Measurements from ENCODE around the gene GHITM. TPM values are rescaled to one million over a fixed set of nuclear protein-coding genes. Genes with fewer than 3 reads are reported as not detected.
"Not testable (repeated sequence)": the region's sequence is repeated elsewhere in the genome, so short reads cannot be mapped to it uniquely, and the experiment has no call there.

Gene GHITM
- total RNA-seq, 1 donor from 2014 or later: 415 TPM

GRCh38 chr10:84160663-84161362 is 21.5 kb downstream of the GHITM start:
- Histone ChIP-seq H3K27me3 (ENCODE audit: control insufficient read depth, insufficient read depth, low read length) (no peaks in the 10 kb centered on the region), H3K36me3 (ENCODE audit: control insufficient read depth, insufficient read depth, low read length) (no peaks in the 10 kb centered on the region), H3K4me3 (ENCODE audit: low read depth, low read length) (no peak overlapping the region)
- DNase-seq (ENCODE audit: low read depth) (no peak), FAIRE-seq (no peak)
- peak; percentile 16 for TF ChIP-seq CTCF (IDR thresholded peaks at IDR 0.05; ENCODE audit: insufficient read depth, low read length, severe bottlenecking)

GRCh38 chr10:84163996-84164395 is 24.7 kb downstream of the GHITM start:
- no peak for TF ChIP-seq CTCF (IDR thresholded peaks at IDR 0.05; ENCODE audit: insufficient read depth, low read length, severe bottlenecking)
- Histone ChIP-seq H3K27me3 (ENCODE audit: control insufficient read depth, insufficient read depth, low read length) (no peaks in the 10 kb centered on the region), H3K36me3 (ENCODE audit: control insufficient read depth, insufficient read depth, low read length) (peaks cover 2% of the 10 kb centered on the region), H3K4me3 (ENCODE audit: low read depth, low read length) (no peak overlapping the region)
- DNase-seq (ENCODE audit: low read depth) (no peak), FAIRE-seq (no peak)

- no peak for FAIRE-seq
- no peak for TF ChIP-seq CTCF (IDR thresholded peaks at IDR 0.05; ENCODE audit: insufficient read depth, low read length, severe bottlenecking)
- DNase-seq (ENCODE audit: low read depth): no peak
- H3K4me3 ChIP-seq (ENCODE audit: low read depth, low read length): no peak overlapping the region
- H3K27me3 ChIP-seq (ENCODE audit: control insufficient read depth, insufficient read depth, low read length): no peaks in the 10 kb centered on the region
- H3K36me3 ChIP-seq (ENCODE audit: control insufficient read depth, insufficient read depth, low read length): peaks cover 2% of the 10 kb centered on the region
Observed at GRCh38 chr10:84164442-84164841, 25.1 kb downstream of the GHITM start.

- Histone ChIP-seq H3K36me3 (ENCODE audit: control insufficient read depth, insufficient read depth, low read length) (peaks cover 2% of the 10 kb centered on the region), H3K27me3 (ENCODE audit: control insufficient read depth, insufficient read depth, low read length) (no peaks in the 10 kb centered on the region), H3K4me3 (ENCODE audit: low read depth, low read length) (no peak overlapping the region)
- FAIRE-seq (no peak), DNase-seq (ENCODE audit: low read depth) (no peak)
- TF ChIP-seq CTCF (IDR thresholded peaks at IDR 0.05; ENCODE audit: insufficient read depth, low read length, severe bottlenecking): no peak
Observed at GRCh38 chr10:84166620-84167288, 27.4 kb downstream of the GHITM start.

- not testable (repeated sequence) for FAIRE-seq; H3K4me3 ChIP-seq (ENCODE audit: low read depth, low read length); H3K27me3 ChIP-seq (ENCODE audit: control insufficient read depth, insufficient read depth, low read length); H3K36me3 ChIP-seq (ENCODE audit: control insufficient read depth, insufficient read depth, low read length); DNase-seq (ENCODE audit: low read depth)
Observed at GRCh38 chr10:84167289-84167653, 28.0 kb downstream of the GHITM start.

GRCh38 chr10:84168382-84168781 is 29.1 kb downstream of the GHITM start:
- not testable (repeated sequence) for H3K4me3 ChIP-seq (ENCODE audit: low read depth, low read length); H3K27me3 ChIP-seq (ENCODE audit: control insufficient read depth, insufficient read depth, low read length); H3K36me3 ChIP-seq (ENCODE audit: control insufficient read depth, insufficient read depth, low read length); FAIRE-seq; DNase-seq (ENCODE audit: low read depth)

- not testable (repeated sequence) for H3K27me3 ChIP-seq (ENCODE audit: control insufficient read depth, insufficient read depth, low read length); DNase-seq (ENCODE audit: low read depth); H3K36me3 ChIP-seq (ENCODE audit: control insufficient read depth, insufficient read depth, low read length); FAIRE-seq
- peak overlapping the region; percentile 13 for H3K4me3 ChIP-seq (ENCODE audit: low read depth, low read length)
Observed at GRCh38 chr10:84171237-84171636, 31.9 kb downstream of the GHITM start.

GRCh38 chr10:84171700-84172466 is 32.6 kb downstream of the GHITM start:
- not testable (repeated sequence) for H3K36me3 ChIP-seq (ENCODE audit: control insufficient read depth, insufficient read depth, low read length); FAIRE-seq; H3K27me3 ChIP-seq (ENCODE audit: control insufficient read depth, insufficient read depth, low read length)
- DNase-seq (ENCODE audit: low read depth): peak; percentile 69
- peak overlapping the region; percentile 13 for H3K4me3 ChIP-seq (ENCODE audit: low read depth, low read length)

Data from bronchial epithelial cell (primary cell).